ENCODE measurements around the gene TPCN1. TPM values are rescaled to one million over a fixed set of nuclear protein-coding genes. Genes with fewer than 3 reads are reported as not detected.
A peak's percentile ranks its signal among the peaks of the same experiment; 100 is the strongest.

The TPCN1 gene
- total and polyA plus RNA-seq, 2 donors from 2014 or later, result 38.4 to 93.3 TPM

- peaks cover 0 to 71% (median 27%) of the 10 kb centered on the region in 3 donors for H3K36me3 ChIP-seq (ENCODE audit: control insufficient read depth in 2 of 3, insufficient read depth in 3 of 3, low read length in 3 of 3)
- intact Hi-C loops (cut with DNase I), result no loop called here
Measured at GRCh38 chr12:113232840-113233585, 11.7 kb downstream of the TPCN1 start.

GRCh38 chr12:113233967-113234366 lies 12.7 kb downstream of the TPCN1 start:
- TF ChIP-seq, protein P1, sequence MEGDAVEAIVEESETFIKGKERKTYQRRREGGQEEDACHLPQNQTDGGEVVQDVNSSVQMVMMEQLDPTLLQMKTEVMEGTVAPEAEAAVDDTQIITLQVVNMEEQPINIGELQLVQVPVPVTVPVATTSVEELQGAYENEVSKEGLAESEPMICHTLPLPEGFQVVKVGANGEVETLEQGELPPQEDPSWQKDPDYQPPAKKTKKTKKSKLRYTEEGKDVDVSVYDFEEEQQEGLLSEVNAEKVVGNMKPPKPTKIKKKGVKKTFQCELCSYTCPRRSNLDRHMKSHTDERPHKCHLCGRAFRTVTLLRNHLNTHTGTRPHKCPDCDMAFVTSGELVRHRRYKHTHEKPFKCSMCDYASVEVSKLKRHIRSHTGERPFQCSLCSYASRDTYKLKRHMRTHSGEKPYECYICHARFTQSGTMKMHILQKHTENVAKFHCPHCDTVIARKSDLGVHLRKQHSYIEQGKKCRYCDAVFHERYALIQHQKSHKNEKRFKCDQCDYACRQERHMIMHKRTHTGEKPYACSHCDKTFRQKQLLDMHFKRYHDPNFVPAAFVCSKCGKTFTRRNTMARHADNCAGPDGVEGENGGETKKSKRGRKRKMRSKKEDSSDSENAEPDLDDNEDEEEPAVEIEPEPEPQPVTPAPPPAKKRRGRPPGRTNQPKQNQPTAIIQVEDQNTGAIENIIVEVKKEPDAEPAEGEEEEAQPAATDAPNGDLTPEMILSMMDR (IDR thresholded peaks at IDR 0.05; ENCODE audit: borderline replicate concordance, extremely low read depth, insufficient read depth), result no peak
- no peak overlapping the region for H3K9ac ChIP-seq (ENCODE audit: low read length in 3 of 3)
- peak overlapping the region; percentile 29 to 65 for H3K27ac ChIP-seq (ENCODE audit: low read depth in 2 of 2, low read length in 2 of 2)
- peaks cover 0 to 63% (median 26%) of the 10 kb centered on the region in 3 donors for H3K36me3 ChIP-seq (ENCODE audit: control insufficient read depth in 2 of 3, insufficient read depth in 3 of 3, low read length in 3 of 3)
- DNase-seq (peak in 1 of 5 donors; percentile 2), FAIRE-seq (no peak)
- intact Hi-C loops (cut with DNase I), result no loop called here
- H3K4me3 ChIP-seq (ENCODE audit: low read length in 3 of 3), result no peak overlapping the region
- H3K9me3 ChIP-seq (ENCODE audit: control insufficient read depth in 2 of 3, insufficient read depth in 1 of 3, low read length in 3 of 3), result no peaks in the 10 kb centered on the region
- H3K27me3 ChIP-seq (ENCODE audit: control insufficient read depth, insufficient read depth, low read length), result no peaks in the 10 kb centered on the region
- H3K4me1 ChIP-seq (ENCODE audit: control insufficient read depth in 2 of 3, insufficient read depth in 2 of 3, low read depth in 1 of 3, low read length in 3 of 3), result peaks cover 0 to 55% (median 48%) of the 10 kb centered on the region in 3 donors

More at GRCh38 chr12:113232840-113233585, 11.7 kb downstream of the TPCN1 start:
- Histone ChIP-seq H3K27me3 (ENCODE audit: control insufficient read depth, insufficient read depth, low read length) (no peaks in the 10 kb centered on the region), H3K9ac (ENCODE audit: low read length in 3 of 3) (peak overlapping the region in 1 of 3 donors; percentile 1), H3K4me3 (ENCODE audit: low read length in 3 of 3) (no peak overlapping the region), H3K27ac (ENCODE audit: low read depth in 2 of 2, low read length in 2 of 2) (peak overlapping the region; percentile 45 to 71), H3K9me3 (ENCODE audit: control insufficient read depth in 2 of 3, insufficient read depth in 1 of 3, low read length in 3 of 3) (no peaks in the 10 kb centered on the region), H3K4me1 (ENCODE audit: control insufficient read depth in 2 of 3, insufficient read depth in 2 of 3, low read depth in 1 of 3, low read length in 3 of 3) (peaks cover 0 to 54% (median 48%) of the 10 kb centered on the region in 3 donors)
- TF ChIP-seq, protein P1 (IDR thresholded peaks at IDR 0.05; ENCODE audit: borderline replicate concordance, extremely low read depth, insufficient read depth), result no peak
- DNase-seq, result peak; percentile 73 to 97 (median 95)
- FAIRE-seq, result no peak

DNA sequence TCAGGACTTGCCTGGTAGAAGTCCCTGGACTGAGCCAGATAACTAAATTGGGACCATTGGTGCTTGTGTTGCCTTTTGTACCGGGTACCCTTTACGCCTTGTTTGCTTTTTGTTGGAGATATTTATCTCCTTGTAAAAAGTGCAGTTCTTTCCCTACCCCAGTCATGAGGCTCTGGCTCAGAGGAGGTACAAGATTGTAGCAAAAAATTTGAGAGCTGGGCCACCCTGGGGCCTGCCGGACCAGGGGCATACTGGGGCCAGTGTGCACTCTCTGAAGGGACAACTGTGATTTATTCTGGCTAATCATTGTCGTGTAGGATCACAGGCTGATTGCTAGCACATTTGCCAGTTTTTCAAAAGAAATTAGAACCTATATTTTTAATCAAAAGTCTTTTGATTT lies 13.2 kb downstream of the TPCN1 start:
- Histone ChIP-seq H3K4me1 (ENCODE audit: control insufficient read depth in 2 of 3, insufficient read depth in 2 of 3, low read depth in 1 of 3, low read length in 3 of 3) (peaks cover 0 to 60% (median 47%) of the 10 kb centered on the region in 3 donors), H3K9me3 (ENCODE audit: control insufficient read depth in 2 of 3, insufficient read depth in 1 of 3, low read length in 3 of 3) (no peaks in the 10 kb centered on the region), H3K4me3 (ENCODE audit: low read length in 3 of 3) (no peak overlapping the region), H3K36me3 (ENCODE audit: control insufficient read depth in 2 of 3, insufficient read depth in 3 of 3, low read length in 3 of 3) (peaks cover 0 to 59% (median 28%) of the 10 kb centered on the region in 3 donors), H3K9ac (ENCODE audit: low read length in 3 of 3) (no peak overlapping the region), H3K27ac (ENCODE audit: low read depth in 2 of 2, low read length in 2 of 2) (peak overlapping the region in 1 of 2 donors; percentile 29), H3K27me3 (ENCODE audit: control insufficient read depth, insufficient read depth, low read length) (no peaks in the 10 kb centered on the region)
- DNase-seq (peak in 2 of 5 donors; percentile 4 to 35), FAIRE-seq (no peak)
- TF ChIP-seq, protein P1 (IDR thresholded peaks at IDR 0.05; ENCODE audit: borderline replicate concordance, extremely low read depth, insufficient read depth), result no peak
- intact Hi-C loops (cut with DNase I), result no loop called here

All from kidney (tissue), 14 donors.